HUES6 (cell line): Measurements from ENCODE around the gene CAPN14.

Experiments
- H3K27ac ChIP-seq: 2 replicates; pipeline ENCODE4 v1.7.0; 2013; ENCODE audit warnings: low read depth, mild to moderate bottlenecking, low read length, inconsistent platforms
- H3K27me3 ChIP-seq: 2 replicates; pipeline ENCODE4 v1.6.1; 2013; ENCODE audit warnings: low read length; ENCODE audit not compliant: control insufficient read depth, insufficient read depth
- H3K36me3 ChIP-seq: 2 replicates; pipeline ENCODE4 v1.6.1; 2013; ENCODE audit warnings: low read length; ENCODE audit not compliant: control insufficient read depth, insufficient read depth
- H3K4me1 ChIP-seq: 2 replicates; pipeline ENCODE4 v1.6.1; 2013; ENCODE audit warnings: low read length; ENCODE audit not compliant: control insufficient read depth, insufficient read depth
- H3K4me3 ChIP-seq: 2 replicates; pipeline ENCODE4 v1.5.1; 2013; ENCODE audit warnings: low read depth, low read length
- H3K9ac ChIP-seq: one replicate; pipeline ENCODE4 v1.6.1; 2013; ENCODE audit warnings: mild to moderate bottlenecking, low read length
- H3K9me3 ChIP-seq: 2 replicates; pipeline ENCODE4 v1.6.1; 2013; ENCODE audit warnings: low read depth, low read length; ENCODE audit not compliant: control insufficient read depth, insufficient read depth

Gene CAPN14

DNA sequence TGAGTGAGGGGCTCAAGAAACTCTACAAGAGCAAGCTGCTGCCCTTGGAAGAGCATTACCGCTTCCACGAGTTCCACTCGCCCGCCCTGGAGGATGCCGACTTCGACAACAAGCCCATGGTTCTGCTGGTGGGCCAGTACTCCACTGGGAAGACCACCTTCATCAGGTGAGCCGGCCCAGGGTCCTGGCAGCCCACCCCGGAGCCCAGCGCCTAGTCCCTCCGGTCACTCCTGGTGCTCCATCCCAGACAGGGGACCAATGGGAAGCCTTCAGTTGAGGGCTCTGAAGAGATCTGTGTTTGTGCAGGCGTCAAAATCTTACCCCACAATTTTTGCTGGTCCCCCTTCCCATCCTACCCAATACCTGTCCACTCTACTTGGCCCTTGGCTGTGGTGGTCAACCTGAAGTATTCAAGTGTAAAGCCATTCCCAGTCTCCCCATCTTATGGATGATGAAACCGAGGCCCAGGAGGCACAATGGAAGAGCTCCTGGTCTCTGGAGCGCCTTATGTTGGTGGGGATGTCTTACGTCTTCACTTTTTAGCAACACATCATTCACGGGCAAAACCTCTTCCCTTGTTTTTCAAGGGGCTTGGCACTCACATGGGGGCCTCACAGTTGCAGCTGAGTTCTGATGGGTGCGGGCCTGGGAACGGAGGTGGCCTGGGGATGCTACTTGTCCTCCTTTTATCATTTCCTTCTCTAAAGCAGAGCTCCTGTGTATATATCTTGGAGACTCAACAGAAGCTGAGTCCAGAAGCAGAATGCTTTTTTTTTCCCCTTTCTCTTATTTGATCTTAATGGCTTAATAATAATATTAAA, 17.6 kb upstream of the CAPN14 start:
- H3K9me3 ChIP-seq: no peaks in the 10 kb centered on the region
- no peak overlapping the region for H3K27ac ChIP-seq
- H3K27me3 ChIP-seq: peaks cover 13% of the 10 kb centered on the region
- H3K9ac ChIP-seq: peak overlapping the region; percentile 57
- no peaks in the 10 kb centered on the region for H3K36me3 ChIP-seq
- H3K4me3 ChIP-seq: peak overlapping the region; percentile 74
- H3K4me1 ChIP-seq: peaks cover 15% of the 10 kb centered on the region; the same call in 1 of the 2 replicates

DNA sequence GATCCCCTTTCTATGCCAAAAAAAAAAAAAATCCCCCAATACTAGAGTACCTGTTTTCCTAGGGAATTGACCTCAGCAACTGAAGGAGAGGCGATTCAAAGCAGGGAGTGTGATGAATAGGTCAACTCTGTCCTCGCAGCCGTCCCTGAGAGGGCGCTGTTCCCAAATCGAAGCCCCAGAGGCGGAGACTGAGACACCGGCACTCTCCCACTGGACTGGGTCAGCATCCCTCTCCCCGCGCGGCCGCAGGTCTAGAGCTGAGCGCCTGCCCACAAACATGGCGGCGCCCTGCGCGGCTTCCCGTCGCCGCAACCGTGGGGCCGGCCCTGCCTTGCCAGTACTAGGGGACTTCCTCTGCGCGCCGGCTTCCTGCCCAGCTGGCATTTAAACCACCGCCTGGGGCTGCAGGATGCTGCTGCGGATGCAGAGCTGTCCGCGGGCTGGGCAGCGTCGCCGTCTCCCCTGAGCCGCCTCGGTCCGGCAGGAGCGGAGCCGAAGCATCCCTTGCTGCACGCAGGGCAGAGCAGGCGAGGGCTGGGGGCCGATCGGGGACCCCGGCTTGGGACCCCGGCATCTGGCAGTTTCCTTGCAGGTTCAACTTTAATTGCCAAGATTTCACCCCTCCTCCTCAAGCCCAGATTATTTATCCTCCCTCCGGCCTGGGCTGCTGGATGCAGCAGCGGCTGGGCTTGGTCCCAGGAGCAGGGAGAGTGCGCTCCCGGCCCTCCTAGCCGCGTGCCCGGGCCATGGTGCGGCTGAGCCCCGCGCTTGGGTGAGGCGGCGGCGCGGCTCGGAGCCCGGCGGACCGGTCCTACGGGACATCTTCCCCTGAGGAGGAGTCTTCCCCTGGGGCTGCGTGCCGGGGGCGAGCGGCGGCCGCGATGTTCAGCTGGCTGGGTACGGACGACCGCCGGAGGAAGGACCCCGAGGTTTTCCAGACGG, 16.7 kb upstream of the CAPN14 start, which contains the start of gene EHD3:
EHD3 (plus strand) TSS at position 412 of the 942 bp plus-strand sequence; CDS start at position 882, 470 bp downstream.
- Histone ChIP-seq H3K9me3 (no peaks in the 10 kb centered on the region), H3K4me3 (peak within 1 kb of the TSS; percentile 74), H3K27ac (no peak within 1 kb of the TSS), H3K4me1 (peaks cover 15% of the 10 kb centered on the region; the same call in 1 of the 2 replicates), H3K36me3 (no peaks in the 10 kb centered on the region), H3K9ac (peak within 1 kb of the TSS; percentile 57), H3K27me3 (peaks cover 13% of the 10 kb centered on the region)

DNA sequence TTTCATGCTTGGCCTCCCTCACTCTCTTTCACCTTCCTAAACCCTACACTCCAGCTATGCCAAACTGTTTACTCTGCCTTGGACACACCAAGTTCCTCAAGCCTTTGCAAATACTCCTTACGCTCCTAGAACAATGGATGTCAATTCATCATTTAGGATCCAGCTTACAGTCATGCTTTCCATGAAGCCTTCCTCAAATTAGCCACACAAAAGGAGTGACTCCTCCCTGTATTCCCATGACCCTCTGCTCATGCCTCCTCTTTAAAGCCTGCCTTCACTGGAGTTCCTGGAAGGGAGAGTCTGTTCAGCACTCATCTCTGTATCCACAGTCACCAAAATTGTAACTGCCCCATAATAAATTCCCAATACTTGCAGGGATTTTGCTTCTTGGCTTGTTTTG, 15.9 kb upstream of the CAPN14 start:
- no peak overlapping the region for H3K27ac ChIP-seq
- H3K4me3 ChIP-seq: no peak overlapping the region
- H3K27me3 ChIP-seq: peaks cover 13% of the 10 kb centered on the region
- H3K4me1 ChIP-seq: peaks cover 15% of the 10 kb centered on the region; the same call in 1 of the 2 replicates
- H3K9me3 ChIP-seq: no peaks in the 10 kb centered on the region
- no peaks in the 10 kb centered on the region for H3K36me3 ChIP-seq
- H3K9ac ChIP-seq: no peak overlapping the region

DNA sequence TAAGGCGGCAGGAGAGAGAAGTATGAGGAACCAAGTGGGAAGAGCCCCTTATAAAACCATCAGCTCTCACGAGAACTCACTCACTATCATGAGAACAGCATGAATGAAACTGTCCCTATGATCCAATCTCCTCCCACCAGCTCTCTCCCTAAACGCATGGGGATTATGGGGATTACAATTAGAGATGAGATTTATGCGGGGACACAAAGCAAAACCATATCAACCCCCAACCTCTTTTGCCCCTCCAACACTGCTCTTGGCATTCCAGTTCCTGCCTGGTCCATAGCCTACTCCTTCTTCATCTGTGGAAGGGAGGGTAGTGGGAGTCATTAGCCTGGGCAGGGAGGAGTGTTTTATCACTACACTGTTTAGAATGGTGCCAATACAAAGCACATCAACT, 15.3 kb upstream of the CAPN14 start:
- Histone ChIP-seq H3K36me3 (no peaks in the 10 kb centered on the region), H3K4me1 (peaks cover 15% of the 10 kb centered on the region; the same call in 1 of the 2 replicates), H3K9ac (no peak overlapping the region), H3K27me3 (peaks cover 13% of the 10 kb centered on the region), H3K27ac (no peak overlapping the region), H3K4me3 (no peak overlapping the region), H3K9me3 (no peaks in the 10 kb centered on the region)

DNA sequence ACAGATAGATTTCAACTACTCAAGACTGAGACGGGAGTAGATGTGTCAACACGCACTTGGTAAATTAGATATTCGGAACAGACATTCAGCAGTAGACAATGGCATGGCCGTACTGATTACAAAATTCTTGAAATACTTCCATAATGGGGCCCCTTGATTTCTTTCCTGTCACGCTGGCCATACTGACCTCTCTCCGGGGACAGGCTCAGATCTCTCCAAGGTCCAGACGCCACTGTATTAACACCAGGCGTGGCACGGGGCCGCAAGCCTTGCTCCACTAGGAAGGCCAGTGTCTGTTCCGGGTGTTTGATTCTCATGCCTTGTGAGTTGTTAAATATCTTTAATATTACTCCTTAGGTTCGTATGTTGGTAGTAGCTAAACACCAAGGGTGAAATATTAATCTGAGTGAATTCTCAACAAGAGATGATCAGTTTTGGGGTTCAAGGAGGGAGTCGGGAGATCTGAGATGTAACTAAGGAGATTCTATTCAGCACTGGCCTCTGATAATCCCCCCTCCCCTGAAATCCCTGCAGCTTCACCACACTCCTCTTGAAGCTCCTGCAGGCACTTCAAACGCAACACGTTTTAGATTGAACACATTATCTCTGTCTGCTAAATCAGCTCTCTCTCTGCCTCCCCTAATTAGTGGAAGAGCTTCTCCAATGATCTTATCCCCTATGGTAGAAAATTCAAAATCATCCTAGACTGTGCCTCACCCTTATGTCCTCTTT, 14.4 kb upstream of the CAPN14 start:
- H3K4me1 ChIP-seq: peaks cover 15% of the 10 kb centered on the region; the same call in 1 of the 2 replicates
- H3K9me3 ChIP-seq: no peaks in the 10 kb centered on the region
- H3K36me3 ChIP-seq: no peaks in the 10 kb centered on the region
- H3K9ac ChIP-seq: no peak overlapping the region
- no peak overlapping the region for H3K27ac ChIP-seq
- H3K4me3 ChIP-seq: no peak overlapping the region
- peaks cover 13% of the 10 kb centered on the region for H3K27me3 ChIP-seq

DNA sequence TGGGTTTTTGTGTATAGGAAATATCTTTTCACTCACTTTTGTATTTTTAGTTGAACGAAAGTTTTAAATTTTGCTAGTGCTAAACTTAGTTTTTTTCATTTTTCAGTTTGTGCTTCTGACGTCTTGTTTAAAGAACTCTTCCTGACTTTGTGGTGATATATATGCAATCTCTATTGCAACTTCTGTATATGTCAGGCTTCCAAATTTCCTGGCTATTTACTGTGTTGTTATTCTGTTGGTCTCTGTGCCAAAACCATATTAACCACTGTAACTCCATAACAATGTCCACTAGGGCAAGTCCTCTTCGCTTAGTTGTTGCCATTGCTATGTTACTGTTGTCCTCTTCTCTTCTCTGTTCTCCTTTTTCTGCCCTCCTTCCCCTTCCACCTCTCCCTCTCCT, 13.4 kb upstream of the CAPN14 start:
- H3K4me1 ChIP-seq: peaks cover 13% of the 10 kb centered on the region; the same call in 1 of the 2 replicates
- H3K9me3 ChIP-seq: no peaks in the 10 kb centered on the region
- H3K36me3 ChIP-seq: no peaks in the 10 kb centered on the region
- H3K9ac ChIP-seq: no peak overlapping the region
- H3K27me3 ChIP-seq: peaks cover 13% of the 10 kb centered on the region
- no peak overlapping the region for H3K4me3 ChIP-seq
- H3K27ac ChIP-seq: no peak overlapping the region

DNA sequence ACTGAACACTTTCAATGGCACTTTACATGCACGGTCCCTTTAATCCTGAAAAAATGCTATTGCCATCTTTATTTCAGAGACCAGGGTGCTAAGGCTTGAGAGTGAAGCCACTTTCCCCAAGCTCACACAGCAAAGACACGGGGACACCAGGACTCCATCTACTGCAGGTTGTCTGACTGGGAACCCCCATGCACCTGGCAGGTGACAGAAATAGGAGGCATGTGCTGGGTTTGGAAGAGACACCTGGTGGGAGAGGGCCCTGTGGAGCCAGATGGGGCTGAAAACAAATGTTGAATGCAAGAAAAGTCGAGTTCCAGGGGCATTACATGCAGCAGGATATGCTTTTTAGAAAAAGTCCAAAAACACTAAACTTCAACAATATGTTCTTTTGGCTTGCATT, 11.4 kb upstream of the CAPN14 start:
- Histone ChIP-seq H3K4me1 (peaks cover 6% of the 10 kb centered on the region; the same call in 1 of the 2 replicates), H3K9ac (no peak overlapping the region), H3K36me3 (no peaks in the 10 kb centered on the region), H3K9me3 (no peaks in the 10 kb centered on the region), H3K4me3 (no peak overlapping the region), H3K27me3 (no peaks in the 10 kb centered on the region), H3K27ac (no peak overlapping the region)

DNA sequence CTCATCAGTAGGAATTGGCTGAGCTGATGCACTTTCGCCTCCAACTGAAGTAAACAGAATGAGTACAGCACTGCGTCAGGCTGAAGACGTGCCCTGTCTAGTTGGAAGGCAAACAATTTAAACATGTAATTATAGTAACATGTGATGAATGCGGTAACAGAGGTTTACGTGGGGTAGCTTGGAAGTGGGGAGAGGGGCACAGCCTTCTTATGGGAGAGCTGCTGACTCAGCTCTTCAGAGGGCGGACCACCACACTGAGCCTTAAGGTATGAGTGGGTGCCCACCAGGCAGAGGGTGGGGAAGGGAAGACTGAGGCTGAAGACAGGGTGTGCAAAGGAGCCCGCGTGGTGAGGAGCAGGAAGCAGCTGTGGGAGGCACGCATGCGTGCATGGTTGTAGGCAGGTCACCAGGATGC, 10.4 kb upstream of the CAPN14 start:
- no peaks in the 10 kb centered on the region for H3K4me1 ChIP-seq
- no peaks in the 10 kb centered on the region for H3K9me3 ChIP-seq
- H3K4me3 ChIP-seq: no peak overlapping the region
- no peak overlapping the region for H3K9ac ChIP-seq
- H3K27ac ChIP-seq: no peak overlapping the region
- no peaks in the 10 kb centered on the region for H3K27me3 ChIP-seq
- no peaks in the 10 kb centered on the region for H3K36me3 ChIP-seq

DNA sequence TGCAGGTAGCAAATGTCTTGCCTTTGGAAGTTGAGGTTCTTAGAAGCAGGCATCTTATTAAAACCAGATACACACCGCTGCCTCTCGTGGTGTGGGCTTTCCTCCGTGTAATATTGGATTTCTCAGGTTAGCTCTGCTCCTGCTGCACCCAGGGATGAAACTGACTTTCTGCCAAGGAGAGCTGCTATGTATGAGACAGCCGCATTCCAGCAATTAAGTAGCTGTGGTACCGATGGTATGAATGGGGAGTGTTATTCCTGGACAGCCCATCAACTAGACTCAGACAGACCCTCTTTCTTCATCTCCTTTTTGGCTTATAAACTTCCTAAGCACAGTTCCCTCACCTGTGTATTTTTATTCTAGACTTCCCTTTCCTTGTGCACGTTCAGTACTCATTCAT, 9.8 kb upstream of the CAPN14 start:
- Histone ChIP-seq H3K4me3 (no peak overlapping the region), H3K27ac (no peak overlapping the region), H3K9ac (no peak overlapping the region), H3K36me3 (no peaks in the 10 kb centered on the region), H3K4me1 (no peaks in the 10 kb centered on the region), H3K9me3 (no peaks in the 10 kb centered on the region), H3K27me3 (no peaks in the 10 kb centered on the region)

DNA sequence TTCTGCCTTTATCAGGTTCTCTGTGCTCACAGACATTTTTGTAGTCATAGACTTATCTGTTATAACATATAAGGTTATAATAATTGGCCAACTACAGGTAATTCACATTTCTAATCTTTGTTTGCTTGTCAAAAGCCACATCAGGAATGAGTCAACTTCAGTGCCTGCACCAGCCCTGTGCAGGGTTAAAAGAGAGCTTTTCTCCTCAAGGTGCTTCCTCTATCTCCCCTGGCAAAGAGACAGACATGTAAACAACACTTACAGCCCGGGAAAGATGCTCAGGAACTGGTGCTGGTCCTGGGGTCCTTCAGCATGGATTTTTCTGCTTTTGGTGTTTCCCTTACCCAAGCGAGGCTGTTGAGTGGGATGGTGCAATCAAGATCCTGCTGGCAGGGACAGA, 9.0 kb upstream of the CAPN14 start:
- no peaks in the 10 kb centered on the region for H3K9me3 ChIP-seq
- no peak overlapping the region for H3K27ac ChIP-seq
- H3K4me3 ChIP-seq: no peak overlapping the region
- H3K4me1 ChIP-seq: no peaks in the 10 kb centered on the region
- H3K9ac ChIP-seq: no peak overlapping the region
- no peaks in the 10 kb centered on the region for H3K36me3 ChIP-seq
- no peaks in the 10 kb centered on the region for H3K27me3 ChIP-seq
